GM19035 (cell line): ENCODE measurements around the gene ZNF608.

ENCODE experiments used
- ATAC-seq: cut with Tn5 transposase; IDR thresholded peaks from one replicate; pipeline ENCODE4 v1.9.1; 2021; ENCODE audit not compliant: unreplicated experiment

The ZNF608 gene

GRCh38 chr5:124721229-124721735, 25.2 kb downstream of the ZNF608 start:
- no peak for ATAC-seq

- no peak for ATAC-seq
Observed at GRCh38 chr5:124720593-124720992, 25.8 kb downstream of the ZNF608 start.

GRCh38 chr5:124719113-124719967, 27.1 kb downstream of the ZNF608 start:
- no peak for ATAC-seq

GRCh38 chr5:124718380-124718789, 28.1 kb downstream of the ZNF608 start:
- ATAC-seq: no peak

GRCh38 chr5:124716169-124716568, 30.3 kb downstream of the ZNF608 start:
- no peak for ATAC-seq

GRCh38 chr5:124714910-124715309, 31.5 kb downstream of the ZNF608 start:
- no peak for ATAC-seq

- ATAC-seq: no peak
Observed at GRCh38 chr5:124713595-124713994, 32.8 kb downstream of the ZNF608 start.

- no peak for ATAC-seq
Observed at GRCh38 chr5:124712731-124713305, 33.6 kb downstream of the ZNF608 start.

- ATAC-seq: no peak
Observed at GRCh38 chr5:124708086-124708485, 38.4 kb downstream of the ZNF608 start.

- peak; percentile 37 for ATAC-seq
Observed at GRCh38 chr5:124707520-124707919, 38.9 kb downstream of the ZNF608 start.

GRCh38 chr5:124706729-124707361, 39.6 kb downstream of the ZNF608 start:
- ATAC-seq: no peak

GRCh38 chr5:124706051-124706450, 40.4 kb downstream of the ZNF608 start:
- no peak for ATAC-seq

GRCh38 chr5:124705577-124705976, 40.9 kb downstream of the ZNF608 start:
- ATAC-seq: no peak

GRCh38 chr5:124704594-124705284, 41.7 kb downstream of the ZNF608 start:
- ATAC-seq: peak; percentile 69

GRCh38 chr5:124703995-124704394, 42.4 kb downstream of the ZNF608 start:
- ATAC-seq: no peak

- peak; percentile 27 for ATAC-seq
Observed at GRCh38 chr5:124702525-124702924, 43.9 kb downstream of the ZNF608 start.

- no peak for ATAC-seq
Observed at GRCh38 chr5:124701873-124702425, 44.5 kb downstream of the ZNF608 start.

- ATAC-seq: no peak
Observed at GRCh38 chr5:124701016-124701415, 45.4 kb downstream of the ZNF608 start.

GRCh38 chr5:124700333-124700732, 46.1 kb downstream of the ZNF608 start:
- no peak for ATAC-seq

GRCh38 chr5:124698770-124699169, 47.7 kb downstream of the ZNF608 start:
- ATAC-seq: no peak
